ENCODE results near the gene MKNK1.

The MKNK1 gene

GRCh38 chr1:46519209-46519608 lies 84.9 kb downstream of the MKNK1 start:
- no peak for DNase-seq
- TF ChIP-seq GATA1 (IDR thresholded peaks at IDR 0.05; ENCODE audit: low read depth, low read length) (no peak), POLR2A (IDR thresholded peaks at IDR 0.05; ENCODE audit: low read length) (no peak)

DNA sequence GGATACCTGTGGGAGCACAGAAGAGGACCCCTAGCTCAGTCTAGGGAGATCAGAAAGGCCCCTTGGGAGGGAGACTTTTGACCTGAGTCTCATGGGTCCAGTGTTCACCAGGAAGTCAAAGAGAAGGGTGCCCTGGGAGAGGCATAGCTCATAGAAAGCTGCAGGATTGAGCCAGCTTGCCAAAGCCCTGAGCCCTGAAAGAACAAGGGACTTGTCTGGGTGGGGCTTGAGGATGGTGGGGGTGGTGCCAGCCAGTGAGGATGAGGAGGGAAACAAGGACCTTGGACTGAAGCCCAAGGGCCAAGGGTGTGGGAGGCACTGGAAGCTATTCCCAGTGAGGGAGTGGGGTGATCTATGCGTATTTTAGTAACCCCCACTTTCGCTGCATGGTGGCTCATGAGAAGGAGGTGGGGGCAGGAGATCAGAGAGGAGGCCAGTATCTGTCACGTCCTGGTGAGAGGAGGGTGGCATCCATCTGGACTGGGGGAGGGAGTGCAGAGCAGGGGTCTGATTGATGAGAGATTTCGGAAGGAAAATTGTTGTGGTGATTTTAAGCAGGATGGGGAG lies 86.1 kb downstream of the MKNK1 start:
- no peak for TF ChIP-seq POLR2A (IDR thresholded peaks at IDR 0.05; ENCODE audit: low read length)
- TF ChIP-seq GATA1 (IDR thresholded peaks at IDR 0.05; ENCODE audit: low read depth, low read length): no peak
- DNase-seq: no peak

DNA sequence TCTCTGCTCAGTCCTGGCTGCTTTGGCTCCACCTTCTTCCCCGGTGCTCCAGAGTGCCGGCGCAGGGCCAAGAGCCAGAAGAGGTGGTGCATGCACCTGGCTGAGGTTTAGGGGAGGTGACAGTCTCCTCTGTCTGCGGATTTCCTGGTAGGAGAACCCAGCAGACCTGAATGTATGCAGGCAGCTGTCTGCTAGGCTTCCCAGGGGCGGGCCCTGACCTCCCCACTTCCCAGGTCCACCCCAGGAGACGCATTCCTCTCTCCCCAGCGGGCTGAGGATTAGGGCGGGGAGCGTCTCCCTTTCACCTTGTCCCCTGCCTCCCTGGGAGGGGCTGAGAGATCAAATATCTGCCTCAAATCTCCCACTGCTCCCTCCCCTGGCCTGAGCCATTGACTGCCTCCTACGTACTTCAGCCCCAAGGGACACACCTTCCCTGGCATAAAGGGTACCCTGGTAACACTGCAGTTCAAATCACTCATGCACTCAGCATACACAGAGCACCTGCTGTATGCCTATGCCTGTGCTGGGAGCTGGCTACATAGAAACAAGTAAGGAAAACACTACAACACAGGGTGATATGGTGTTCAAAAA lies 87.0 kb downstream of the MKNK1 start:
- TF ChIP-seq POLR2A (IDR thresholded peaks at IDR 0.05; ENCODE audit: low read length): no peak
- TF ChIP-seq GATA1 (IDR thresholded peaks at IDR 0.05; ENCODE audit: low read depth, low read length): no peak
- DNase-seq: no peak

- TF ChIP-seq POLR2A (IDR thresholded peaks at IDR 0.05; ENCODE audit: low read length): no peak
- TF ChIP-seq GATA1 (IDR thresholded peaks at IDR 0.05; ENCODE audit: low read depth, low read length): no peak
- no peak for DNase-seq
Measured at GRCh38 chr1:46516200-46516950, 87.7 kb downstream of the MKNK1 start.

DNA sequence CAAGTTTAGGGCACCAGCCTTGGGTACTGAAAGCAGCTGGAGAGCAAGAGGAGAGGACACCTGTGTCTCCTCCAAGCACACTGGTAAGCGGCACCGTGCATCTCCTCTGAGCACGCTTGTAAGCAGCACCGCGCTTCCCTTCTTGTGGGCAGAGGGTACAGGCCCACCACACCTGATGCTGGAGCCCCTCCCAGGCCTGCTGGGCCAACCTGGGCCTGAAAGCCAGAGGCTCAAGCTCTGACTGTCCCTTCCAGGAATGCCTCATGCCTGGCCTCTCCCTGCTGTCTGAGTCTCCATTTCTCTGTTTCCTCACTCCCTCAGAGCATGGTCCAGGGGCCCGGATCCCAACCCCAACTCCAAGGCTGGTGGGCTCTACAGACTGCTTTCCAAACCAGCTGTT lies 88.5 kb downstream of the MKNK1 start:
- no peak for DNase-seq
- TF ChIP-seq POLR2A (IDR thresholded peaks at IDR 0.05; ENCODE audit: low read length): no peak
- TF ChIP-seq GATA1 (IDR thresholded peaks at IDR 0.05; ENCODE audit: low read depth, low read length): no peak

DNA sequence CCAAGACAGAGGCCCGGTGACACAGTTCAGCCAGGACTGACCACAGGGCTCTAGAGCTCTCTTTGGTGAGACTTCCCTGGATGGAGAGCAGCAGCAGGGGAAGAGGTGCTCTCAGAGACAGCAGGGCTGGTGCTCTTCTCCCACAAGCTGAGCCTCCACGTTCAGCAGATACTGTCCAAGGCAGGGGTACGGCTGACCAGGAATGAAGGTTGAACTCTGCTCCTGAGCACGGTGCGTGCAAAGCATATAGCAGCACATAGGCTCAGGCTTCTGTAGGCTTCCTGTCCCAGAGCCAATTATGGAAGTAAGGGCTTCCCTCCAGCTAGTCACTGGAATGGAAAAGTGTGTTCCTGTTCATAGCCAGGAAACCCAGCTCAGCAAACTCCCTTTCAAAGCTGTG lies 90.5 kb downstream of the MKNK1 start:
- no peak for DNase-seq
- TF ChIP-seq GATA1 (IDR thresholded peaks at IDR 0.05; ENCODE audit: low read depth, low read length): no peak
- no peak for TF ChIP-seq POLR2A (IDR thresholded peaks at IDR 0.05; ENCODE audit: low read length)

DNA sequence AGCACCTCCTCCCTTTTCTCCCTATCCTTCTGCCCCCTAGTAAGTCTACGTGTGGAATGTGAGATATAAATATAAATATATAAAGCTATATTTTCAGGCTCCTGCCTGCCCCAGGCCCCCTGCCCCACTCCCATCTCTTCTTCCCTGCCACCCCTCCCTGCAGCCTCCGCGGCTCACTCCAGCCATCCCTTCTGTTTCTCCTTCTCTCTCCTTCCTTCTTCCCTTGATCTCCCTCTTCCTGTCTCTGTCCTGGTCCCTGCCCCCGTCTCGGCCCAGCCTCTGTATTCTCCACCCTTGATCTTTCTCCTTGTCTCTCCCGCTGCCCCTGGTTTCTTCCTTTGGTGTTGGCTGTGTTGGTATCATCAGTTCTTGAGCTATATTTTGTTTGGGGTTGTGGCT lies 91.3 kb downstream of the MKNK1 start:
- TF ChIP-seq POLR2A (IDR thresholded peaks at IDR 0.05; ENCODE audit: low read length): no peak
- no peak for TF ChIP-seq GATA1 (IDR thresholded peaks at IDR 0.05; ENCODE audit: low read depth, low read length)

DNA sequence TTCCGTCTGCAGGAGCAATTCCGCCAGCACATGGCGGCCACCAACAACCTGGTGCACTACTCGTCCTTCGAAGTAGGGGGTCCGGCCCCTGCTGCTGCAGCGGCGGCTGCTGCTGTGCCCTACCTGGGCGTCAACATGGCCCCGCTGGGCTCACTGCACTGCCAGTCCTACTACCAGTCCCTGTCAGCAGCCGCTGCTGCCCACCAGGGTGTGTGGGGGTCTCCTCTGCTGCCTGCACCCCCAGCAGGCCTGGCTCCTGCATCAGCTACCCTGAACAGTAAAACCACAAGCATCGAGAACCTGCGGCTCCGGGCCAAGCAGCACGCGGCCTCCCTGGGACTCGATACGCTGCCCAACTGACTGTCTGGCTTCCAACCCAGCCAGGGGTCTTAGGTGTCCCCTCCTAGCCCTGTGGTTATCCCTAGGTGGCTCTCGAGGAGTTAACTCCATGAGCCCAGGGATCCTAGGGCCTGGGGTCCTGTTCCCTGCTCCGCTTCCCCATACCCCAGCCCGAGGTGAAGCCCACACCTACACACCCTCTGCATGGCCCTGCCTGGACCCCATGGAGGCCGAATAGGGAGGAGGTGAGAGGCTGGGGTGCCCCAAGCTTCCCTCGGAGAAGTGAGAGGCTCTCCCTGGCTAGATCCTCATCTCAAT lies 91.8 kb downstream of the MKNK1 start:
- TF ChIP-seq GATA1 (IDR thresholded peaks at IDR 0.05; ENCODE audit: low read depth, low read length) (no peak), POLR2A (IDR thresholded peaks at IDR 0.05; ENCODE audit: low read length) (no peak)
- DNase-seq: no peak

More for the DNA sequence above, 91.3 kb downstream of the MKNK1 start:
- no peak for DNase-seq

GRCh38 chr1:46510998-46511365 lies 93.1 kb downstream of the MKNK1 start:
- TF ChIP-seq GATA1 (IDR thresholded peaks at IDR 0.05; ENCODE audit: low read depth, low read length) (no peak), POLR2A (IDR thresholded peaks at IDR 0.05; ENCODE audit: low read length) (no peak)
- no peak for DNase-seq

DNA sequence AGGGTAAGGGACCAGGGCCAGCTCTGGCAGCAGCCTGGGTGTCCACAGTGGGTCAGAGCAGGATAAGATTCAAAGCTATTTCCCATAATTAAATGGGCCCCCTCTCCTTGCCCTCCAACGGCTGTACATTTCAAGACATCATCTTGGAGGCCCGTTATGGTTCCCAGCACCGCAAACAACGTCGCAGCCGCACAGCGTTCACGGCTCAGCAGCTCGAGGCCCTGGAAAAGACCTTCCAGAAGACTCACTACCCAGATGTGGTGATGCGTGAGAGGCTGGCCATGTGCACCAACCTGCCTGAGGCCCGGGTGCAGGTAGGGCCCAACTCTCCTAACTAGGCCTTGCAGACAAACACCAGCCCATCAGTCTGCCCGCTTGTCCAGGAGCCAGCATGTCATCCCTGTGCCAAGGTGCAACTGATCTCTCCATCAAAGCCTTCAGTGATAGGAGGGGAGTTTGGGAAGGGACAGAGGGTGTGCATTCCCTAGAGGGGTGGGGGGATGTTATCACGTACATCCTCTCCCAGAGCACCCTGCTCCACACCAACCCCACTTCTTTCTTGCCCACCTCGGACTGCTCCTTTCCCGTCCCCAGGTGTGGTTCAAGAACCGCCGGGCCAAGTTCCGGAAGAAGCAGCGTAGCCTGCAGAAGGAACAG lies 93.6 kb downstream of the MKNK1 start:
- no peak for TF ChIP-seq GATA1 (IDR thresholded peaks at IDR 0.05; ENCODE audit: low read depth, low read length)
- no peak for TF ChIP-seq POLR2A (IDR thresholded peaks at IDR 0.05; ENCODE audit: low read length)
- no peak for DNase-seq

GRCh38 chr1:46508757-46509156 lies 95.3 kb downstream of the MKNK1 start:
- TF ChIP-seq GATA1 (IDR thresholded peaks at IDR 0.05; ENCODE audit: low read depth, low read length) (no peak), POLR2A (IDR thresholded peaks at IDR 0.05; ENCODE audit: low read length) (no peak)
- DNase-seq: no peak
